HG02798 (cell line): Measurements from ENCODE around the gene CUBN.
A peak's percentile ranks its signal among the peaks of the same experiment; 100 is the strongest.

ENCODE experiments used
- ATAC-seq: cut with Tn5 transposase; IDR thresholded peaks from one replicate; pipeline ENCODE4 v1.9.1; 2021; ENCODE audit warnings: mild to moderate bottlenecking; ENCODE audit not compliant: unreplicated experiment, poor library complexity

CUBN gene

GRCh38 chr10:16894821-16895220, 234.8 kb downstream of the CUBN start:
- ATAC-seq = no peak

DNA sequence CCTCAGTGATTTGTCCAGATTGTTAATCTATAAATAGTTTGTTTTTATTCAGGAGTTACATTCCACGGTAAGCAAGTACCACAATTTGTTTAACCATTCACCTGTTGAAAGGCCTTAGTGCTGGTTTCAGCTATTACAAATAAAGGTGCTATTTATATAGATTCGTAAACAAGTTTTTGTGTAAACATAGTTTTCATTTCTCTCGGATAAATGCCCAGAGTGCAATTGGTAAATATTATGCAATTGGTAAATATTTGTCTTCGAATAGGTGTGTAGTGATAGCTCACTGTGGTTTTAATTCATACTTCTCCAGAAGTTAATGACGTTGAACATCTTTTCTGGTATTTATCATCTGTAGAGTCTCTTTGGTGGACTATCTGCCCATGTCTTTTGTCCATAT, 235.9 kb downstream of the CUBN start:
- no peak for ATAC-seq

GRCh38 chr10:16891375-16892313, 238.0 kb downstream of the CUBN start:
- peak; percentile 48 for ATAC-seq

DNA sequence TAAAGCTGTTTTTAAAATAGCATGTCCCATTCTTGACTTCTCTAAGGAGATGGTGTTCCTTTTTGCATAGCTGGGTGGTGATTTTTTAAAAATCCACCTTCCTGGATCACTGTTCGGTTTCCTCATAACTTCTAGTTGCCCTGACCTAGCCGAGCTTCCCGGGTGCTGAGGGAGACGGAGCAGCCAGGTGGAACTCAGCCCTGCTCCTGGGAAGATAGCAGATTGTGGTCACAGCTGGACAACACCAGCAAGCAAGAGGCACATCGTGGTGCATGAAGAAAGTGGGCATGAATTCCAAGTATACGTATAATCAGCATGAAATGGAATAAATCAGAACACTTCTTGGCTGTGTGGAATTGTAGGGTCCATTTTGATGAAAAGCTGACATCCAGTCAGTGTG, 238.9 kb downstream of the CUBN start:
- no peak for ATAC-seq

- ATAC-seq = no peak
These were observed 242.0 kb downstream of the CUBN start for GRCh38 chr10:16887565-16887964.

DNA sequence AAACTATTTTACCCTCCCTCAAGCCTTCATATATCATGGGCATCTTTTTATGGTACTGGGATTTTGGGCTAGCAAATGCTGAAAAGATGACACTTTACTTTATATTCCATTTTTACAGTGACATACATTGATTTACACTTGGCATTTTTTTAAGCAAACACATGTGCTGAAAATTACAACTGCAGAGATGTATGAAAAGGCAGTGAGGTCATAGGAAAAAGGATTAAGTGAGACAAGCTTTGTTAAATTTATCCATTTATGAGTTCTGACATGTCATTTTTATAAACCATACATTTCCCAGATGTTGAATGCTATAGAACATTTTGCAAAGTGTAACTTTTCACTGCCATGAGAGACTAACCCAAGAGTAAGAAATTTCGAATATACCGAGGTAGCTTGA, 243.6 kb downstream of the CUBN start:
- ATAC-seq = no peak

DNA sequence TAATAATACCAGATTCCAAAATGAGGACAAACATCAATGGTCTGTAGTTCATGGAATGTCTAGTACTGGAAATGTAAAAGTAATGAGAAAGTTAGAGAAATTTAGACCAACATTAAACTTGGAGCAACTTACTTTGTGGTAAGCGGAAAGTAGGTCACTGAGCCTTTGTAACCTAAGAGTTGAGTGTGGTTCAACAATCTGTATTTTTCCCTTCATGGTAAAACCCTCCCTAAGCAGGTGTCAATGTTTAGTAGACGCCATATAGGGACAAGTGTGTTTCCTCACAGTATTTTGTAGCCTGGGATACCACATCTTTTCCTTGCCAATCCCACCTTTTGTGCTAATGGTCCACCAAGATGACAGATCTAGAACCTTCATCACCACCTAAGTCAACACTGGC, 245.1 kb downstream of the CUBN start:
- ATAC-seq = no peak

DNA sequence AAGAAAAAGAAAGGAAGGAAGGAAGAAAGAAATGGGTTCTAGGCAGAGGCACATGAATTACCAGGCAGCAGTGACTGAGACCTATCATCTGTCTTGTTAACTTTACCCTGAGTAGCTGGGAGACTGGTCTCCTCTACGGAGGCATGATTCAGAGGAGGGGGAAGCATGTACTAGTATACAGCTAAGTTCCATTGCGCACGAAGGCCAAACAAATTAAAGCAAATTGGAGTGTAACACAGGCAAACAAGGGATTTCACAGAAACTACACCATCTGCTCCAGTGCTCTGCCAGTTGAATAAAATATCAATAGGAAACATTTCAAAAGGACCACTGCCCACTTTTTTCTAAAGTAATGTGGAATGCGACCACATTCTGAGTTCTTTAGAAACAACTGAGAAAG, 246.5 kb downstream of the CUBN start:
- no peak for ATAC-seq

DNA sequence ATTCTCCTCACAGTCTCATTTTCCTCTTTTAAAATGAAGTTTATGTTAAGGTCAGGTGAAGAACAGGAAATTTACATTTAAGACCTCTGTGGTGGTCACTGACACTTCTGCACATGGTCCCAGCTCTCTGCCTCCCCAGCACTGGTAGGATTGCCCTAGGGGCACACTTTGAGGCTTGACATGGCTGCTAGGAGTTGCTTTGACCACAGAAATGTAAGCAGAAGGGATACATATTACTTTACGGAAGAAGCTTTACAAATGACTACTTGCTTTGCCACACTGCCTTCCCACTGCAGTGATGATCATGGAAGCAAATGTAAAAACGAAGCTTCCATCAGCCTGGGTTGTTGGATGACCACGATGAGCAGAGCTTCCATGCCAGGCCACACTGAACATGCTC, 259.3 kb downstream of the CUBN start:
- no peak for ATAC-seq

DNA sequence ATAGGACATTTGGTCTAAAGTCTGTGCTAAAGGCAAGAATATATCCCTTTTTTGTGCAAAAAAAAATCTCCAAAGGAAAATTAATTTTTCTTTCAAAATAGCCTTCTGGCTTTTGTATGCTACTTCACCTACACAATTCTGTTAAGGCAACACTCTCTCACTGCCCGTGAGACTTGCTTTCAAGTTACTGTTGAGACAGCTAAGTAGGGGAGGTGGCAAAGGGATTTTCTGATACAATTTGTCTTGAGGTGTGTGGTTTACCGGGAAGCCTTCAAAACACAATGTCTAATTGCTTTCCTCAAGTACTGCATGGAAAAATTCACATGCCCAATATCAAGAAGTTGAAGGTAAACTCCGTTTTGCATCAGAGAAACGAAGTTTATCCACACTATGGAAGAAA, 261.6 kb downstream of the CUBN start:
- no peak for ATAC-seq

DNA sequence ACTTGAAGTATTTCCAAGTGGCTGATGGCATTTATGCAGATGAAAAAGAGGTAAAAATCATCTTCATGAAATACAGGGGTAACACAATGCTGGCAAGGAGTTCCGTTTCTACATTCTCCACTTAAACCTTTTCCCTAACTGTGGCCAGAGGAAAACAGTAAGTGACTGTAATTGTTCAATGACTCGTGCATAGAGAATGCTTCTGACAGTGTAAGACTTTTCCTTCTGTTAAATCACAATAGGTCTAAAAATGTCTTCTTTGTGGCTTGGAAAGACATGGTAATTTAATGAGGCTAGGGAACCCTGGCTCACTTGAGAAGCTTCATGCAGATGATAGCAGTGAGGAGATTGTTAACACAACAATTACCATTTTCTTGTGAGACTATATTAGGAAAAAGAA, 262.1 kb downstream of the CUBN start:
- no peak for ATAC-seq

DNA sequence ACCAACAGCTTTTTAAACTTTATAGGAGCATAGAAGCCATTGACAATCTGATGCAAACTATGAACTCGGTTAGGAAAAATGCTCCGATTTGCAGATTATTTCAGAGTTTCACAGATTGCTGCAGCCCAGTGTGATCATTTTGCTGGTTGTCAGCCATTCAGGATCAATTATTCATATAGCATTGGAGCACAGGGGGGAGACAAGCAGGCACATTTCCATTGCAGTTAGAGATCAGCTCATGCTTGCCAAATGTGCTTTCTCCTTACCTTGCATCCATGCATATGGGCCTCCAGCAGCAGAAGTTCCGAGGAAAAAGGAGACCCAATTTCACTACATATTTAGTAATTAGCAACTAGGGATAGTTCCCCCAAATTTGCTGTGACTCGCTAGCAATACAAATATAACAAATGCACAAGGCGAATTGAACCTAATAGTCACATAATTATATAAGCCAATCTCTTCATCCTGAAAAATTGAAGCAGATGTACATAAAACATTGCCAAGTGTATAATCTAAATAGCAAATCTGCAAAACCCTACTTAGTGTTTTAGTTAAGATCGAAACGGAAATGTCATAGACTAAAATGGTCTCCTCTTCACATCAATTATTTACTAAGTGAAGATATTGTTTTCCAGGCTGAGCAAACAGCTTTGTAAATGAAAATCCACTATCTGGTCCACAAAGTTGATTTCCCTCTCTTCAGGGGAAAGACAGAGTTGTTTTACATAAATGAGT, 262.9 kb downstream of the CUBN start:
- no peak for ATAC-seq

DNA sequence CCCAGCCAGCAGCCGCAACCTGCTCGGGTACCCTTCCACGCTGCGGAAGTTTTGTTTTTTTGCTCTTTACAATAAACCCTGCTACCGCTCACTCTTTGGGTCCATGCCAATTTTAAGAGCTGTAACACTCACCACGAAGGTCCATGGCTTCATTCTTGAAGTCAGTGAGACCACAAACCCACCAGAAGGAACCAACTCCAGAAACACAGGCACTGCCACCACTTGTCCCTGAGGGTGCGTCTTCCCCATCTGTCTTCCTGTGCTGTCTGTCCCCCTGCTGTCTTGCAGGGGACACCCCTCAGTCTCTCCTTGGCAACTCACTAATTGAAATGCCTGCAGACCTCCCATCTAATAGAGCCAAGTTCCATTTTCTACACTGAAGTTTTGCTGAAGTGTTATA, 263.8 kb downstream of the CUBN start:
- ATAC-seq = no peak

GRCh38 chr10:16863766-16864165, 265.8 kb downstream of the CUBN start:
- ATAC-seq = no peak

- ATAC-seq = no peak
These were observed 272.2 kb downstream of the CUBN start for GRCh38 chr10:16857419-16857818.

- ATAC-seq = no peak
These were observed 273.0 kb downstream of the CUBN start for GRCh38 chr10:16856567-16856966.

DNA sequence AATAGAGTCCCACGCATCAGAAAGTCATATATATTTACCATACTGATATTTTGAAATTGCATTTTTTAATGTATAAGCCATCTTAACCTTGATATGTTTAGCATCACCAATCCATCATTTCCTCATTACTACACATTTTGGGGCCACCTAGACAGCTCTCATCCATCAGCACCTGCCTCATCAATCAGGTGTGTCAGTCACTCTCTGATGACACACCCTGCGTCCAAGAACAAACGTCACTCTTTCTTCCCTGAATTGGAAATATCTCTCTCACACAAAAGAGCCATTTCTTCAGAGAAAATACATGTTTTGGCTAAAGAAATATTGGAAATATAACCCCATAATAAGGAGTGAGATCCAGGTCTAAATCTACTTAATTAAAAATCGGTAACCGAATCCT, 273.5 kb downstream of the CUBN start:
- ATAC-seq = no peak

GRCh38 chr10:16854623-16855022, 275.0 kb downstream of the CUBN start:
- no peak for ATAC-seq

DNA sequence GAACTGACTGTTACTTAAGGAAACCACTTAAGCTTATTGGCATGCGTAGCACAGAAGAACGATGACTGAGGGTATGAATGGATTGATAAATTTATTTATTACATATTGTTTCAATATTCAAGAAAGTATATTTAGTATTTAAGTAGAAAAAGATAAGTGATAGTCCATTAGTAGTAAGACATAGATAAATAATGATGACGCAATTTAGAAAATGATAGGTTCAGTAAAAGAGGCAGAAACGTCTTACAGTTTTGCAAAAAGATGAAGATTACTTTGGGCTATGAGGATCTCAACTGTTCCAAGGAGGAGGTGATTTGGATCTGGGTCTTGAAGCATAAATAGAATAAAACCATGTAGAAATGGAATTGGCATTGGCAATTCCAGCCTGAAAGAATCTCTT, 275.8 kb downstream of the CUBN start:
- ATAC-seq = no peak

DNA sequence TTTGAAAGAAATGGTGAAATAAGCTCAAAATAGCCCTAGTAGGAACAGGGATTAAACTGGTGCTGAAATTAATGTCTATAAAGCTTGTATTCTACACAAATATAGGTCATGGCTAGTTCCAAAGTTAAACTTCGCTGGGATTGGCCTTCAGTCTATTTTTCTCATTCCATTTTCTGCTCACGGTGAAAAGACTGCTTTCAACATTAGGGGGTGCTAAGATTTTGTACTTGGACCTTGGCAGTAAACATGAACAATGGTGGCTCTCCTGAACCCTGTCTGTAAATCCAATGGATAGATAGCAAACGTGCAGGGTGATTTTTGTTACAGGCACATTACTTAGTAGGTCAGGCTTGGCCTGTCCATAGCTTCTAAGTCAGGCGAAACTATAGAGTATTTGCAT, 276.4 kb downstream of the CUBN start:
- no peak for ATAC-seq

GRCh38 chr10:16852624-16853023, 277.0 kb downstream of the CUBN start:
- no peak for ATAC-seq
